AG04450 (cell line): ENCODE data around the gene PI4K2A. TPM values are rescaled to one million over a fixed set of nuclear protein-coding genes. Genes with fewer than 3 reads are reported as not detected.

Experiments used
- CTCF ChIA-PET: fragments of 300-600, 350-600 bp; formaldehyde crosslinking; extraction: SDS; loops from one replicate; lab custom pipeline; 2022; ENCODE audit warnings: antibody characterized with exemption, inconsistent platforms; lab: Charles Lee
- POLR2A ChIA-PET: fragments of 350-600 bp; formaldehyde crosslinking; extraction: SDS; loops from one replicate; lab custom pipeline; 2021; ENCODE audit warnings: antibody characterized with exemption, inconsistent platforms; lab: Yijun Ruan, JAX
- DNase-seq: peaks from one replicate; pipeline ENCODE4 v3.0.0-alpha.2; 2011; ENCODE audit warnings: low read depth, low spot score
- H3K27ac ChIP-seq: one replicate; pipeline ENCODE4 v1.5.1; 2012; ENCODE audit warnings: low read depth, low read length, control low read depth
- H3K27me3 ChIP-seq: one replicate; pipeline ENCODE4 v1.6.0; 2012; ENCODE audit warnings: low read length; ENCODE audit not compliant: control insufficient read depth, insufficient read depth
- H3K4me3 ChIP-seq: 2 replicates; pipeline ENCODE4 v1.5.1; 2011; ENCODE audit warnings: mild to moderate bottlenecking, low read depth, low read length, control low read depth
- H3K9me3 ChIP-seq: 2 replicates; pipeline ENCODE4 v1.5.1; 2012; ENCODE audit warnings: low read length; ENCODE audit not compliant: control insufficient read depth, insufficient read depth
- polyA plus RNA-seq: library from polyadenylated mRNA; depleted of rRNA; stranded (reverse); fragments of >200 nt; gene quantifications from 2 replicates; pipeline ENCODE4 v1.2.3, GENCODE V29; 2011
- TF ChIP-seq, protein P1 (sequence below): IDR thresholded peaks from 2 replicates; pipeline ENCODE4 v1.5.1; 2011; ENCODE audit warnings: low read depth, low read length, control low read depth, inconsistent platforms

Gene PI4K2A
- polyA plus RNA-seq, 1 experiment = 35.6 TPM

DNA sequence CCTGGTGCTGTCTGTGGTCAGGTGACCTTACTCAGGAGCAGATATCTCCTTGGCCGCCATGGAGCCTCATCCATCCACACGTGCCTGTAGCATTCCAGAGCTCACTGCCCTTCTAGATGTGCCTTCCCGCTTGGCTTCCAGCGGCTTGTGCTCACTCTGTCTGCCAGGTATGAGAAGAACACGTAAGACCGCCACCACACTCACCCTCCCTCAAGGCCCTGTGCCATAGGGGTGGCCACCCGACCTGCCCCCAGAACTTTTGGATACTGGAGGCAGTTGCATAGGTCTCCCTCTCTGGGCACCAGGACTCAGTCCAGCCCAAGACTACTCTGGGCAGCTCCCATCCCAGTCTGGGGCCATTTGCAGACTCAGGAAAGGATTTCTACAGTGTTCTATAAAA, 77.2 kb downstream of the PI4K2A start:
- H3K27ac ChIP-seq = no peak overlapping the region
- H3K4me3 ChIP-seq = no peak overlapping the region
- DNase-seq = no peak
- TF ChIP-seq, protein P1, sequence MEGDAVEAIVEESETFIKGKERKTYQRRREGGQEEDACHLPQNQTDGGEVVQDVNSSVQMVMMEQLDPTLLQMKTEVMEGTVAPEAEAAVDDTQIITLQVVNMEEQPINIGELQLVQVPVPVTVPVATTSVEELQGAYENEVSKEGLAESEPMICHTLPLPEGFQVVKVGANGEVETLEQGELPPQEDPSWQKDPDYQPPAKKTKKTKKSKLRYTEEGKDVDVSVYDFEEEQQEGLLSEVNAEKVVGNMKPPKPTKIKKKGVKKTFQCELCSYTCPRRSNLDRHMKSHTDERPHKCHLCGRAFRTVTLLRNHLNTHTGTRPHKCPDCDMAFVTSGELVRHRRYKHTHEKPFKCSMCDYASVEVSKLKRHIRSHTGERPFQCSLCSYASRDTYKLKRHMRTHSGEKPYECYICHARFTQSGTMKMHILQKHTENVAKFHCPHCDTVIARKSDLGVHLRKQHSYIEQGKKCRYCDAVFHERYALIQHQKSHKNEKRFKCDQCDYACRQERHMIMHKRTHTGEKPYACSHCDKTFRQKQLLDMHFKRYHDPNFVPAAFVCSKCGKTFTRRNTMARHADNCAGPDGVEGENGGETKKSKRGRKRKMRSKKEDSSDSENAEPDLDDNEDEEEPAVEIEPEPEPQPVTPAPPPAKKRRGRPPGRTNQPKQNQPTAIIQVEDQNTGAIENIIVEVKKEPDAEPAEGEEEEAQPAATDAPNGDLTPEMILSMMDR = no peak
- no peaks in the 10 kb centered on the region; the same call in 1 of the 2 replicates for H3K9me3 ChIP-seq
- no peaks in the 10 kb centered on the region for H3K27me3 ChIP-seq
- ChIA-PET POLR2A (no interaction called here), CTCF (interaction anchor here (1.3 to 5.1 kb wide), 6 partner anchors 8 to 41 kb away, joined by 3 to 31 read pairs (median 6); no protein-coding TSS in a partner anchor)

DNA sequence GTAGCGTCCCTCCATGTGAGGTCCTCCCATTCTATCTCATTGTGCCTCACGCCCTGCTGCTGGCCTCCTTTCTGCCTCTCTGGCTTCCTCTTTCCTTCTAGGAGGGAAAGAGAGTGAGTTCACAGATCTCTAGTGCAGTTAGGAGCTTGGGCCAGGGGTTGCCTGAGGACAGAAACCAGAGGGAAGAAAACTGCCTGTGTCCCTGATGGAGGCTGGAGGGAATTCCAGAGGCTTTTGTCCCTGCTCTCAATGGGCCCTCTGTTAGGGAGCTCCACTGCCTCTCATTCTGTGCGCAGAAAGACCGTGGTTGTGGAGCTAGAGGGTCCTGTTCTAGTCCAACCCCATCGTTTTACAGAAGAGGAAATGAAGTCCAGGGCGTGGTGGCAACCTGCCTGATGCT, 77.7 kb downstream of the PI4K2A start:
- H3K4me3 ChIP-seq = no peak overlapping the region
- no peaks in the 10 kb centered on the region for H3K27me3 ChIP-seq
- ChIA-PET CTCF (interaction anchor here (1.8 to 5.1 kb wide), 2 partner anchors 9 to 13 kb away, joined by 5 to 31 read pairs; no protein-coding TSS in a partner anchor), POLR2A (no interaction called here)
- no peaks in the 10 kb centered on the region; the same call in 1 of the 2 replicates for H3K9me3 ChIP-seq
- peak overlapping the region; percentile 11 for H3K27ac ChIP-seq
- no peak for DNase-seq
- TF ChIP-seq, protein P1 = no peak

GRCh38 chr10:97718659-97719142, 78.2 kb downstream of the PI4K2A start:
- POLR2A ChIA-PET = interaction anchor here (0.6 kb wide), 1 partner anchor 15 kb away, joined by 6 read pairs; no protein-coding TSS in a partner anchor
- CTCF ChIA-PET = interaction anchor here (1.8 to 5.1 kb wide), 2 partner anchors 9 to 12 kb away, joined by 5 to 31 read pairs; no protein-coding TSS in a partner anchor
- no peak overlapping the region for H3K4me3 ChIP-seq
- H3K9me3 ChIP-seq = no peaks in the 10 kb centered on the region; the same call in 1 of the 2 replicates
- no peak for DNase-seq
- no peaks in the 10 kb centered on the region for H3K27me3 ChIP-seq
- no peak overlapping the region for H3K27ac ChIP-seq
- TF ChIP-seq, protein P1 = no peak

- H3K27me3 ChIP-seq = no peaks in the 10 kb centered on the region
- TF ChIP-seq, protein P1 = no peak
- ChIA-PET CTCF (interaction anchor here (1.1 to 5.1 kb wide), 4 partner anchors 10 to 43 kb away, joined by 3 to 31 read pairs (median 10); no protein-coding TSS in a partner anchor), POLR2A (no interaction called here)
- no peak overlapping the region for H3K4me3 ChIP-seq
- H3K27ac ChIP-seq = peak overlapping the region; percentile 39
- no peak for DNase-seq
- H3K9me3 ChIP-seq = no peaks in the 10 kb centered on the region
Measured at GRCh38 chr10:97719602-97720001, 79.1 kb downstream of the PI4K2A start.
